Vagina (tissue), 2 donors: ENCODE data around the gene C1QL2.

Source experiments
- CTCF ChIP-seq, 3 experiments: fragments of 450-650 bp in 2 of 3; fragments of 200-600 bp in 1 of 3; sonication (generic) in 1 of 3; IDR thresholded peaks; one replicate each; pipeline ENCODE4 v1.5.1; 2017 to 2019; ENCODE audit warnings: antibody characterized with exemption in 3 of 3, mild to moderate bottlenecking in 2 of 3, moderate library complexity in 2 of 3
- POLR2A ChIP-seq, 2 donors: fragments of 450-650 bp; IDR thresholded peaks; one replicate each; pipeline ENCODE4 v1.6.1; 2017; ENCODE audit warnings: antibody characterized with exemption in 2 of 2, mild to moderate bottlenecking in 2 of 2, moderate library complexity in 2 of 2
- POLR2AphosphoS5 ChIP-seq, 2 donors: sonication (generic); formaldehyde crosslinking; IDR thresholded peaks; one replicate each; pipeline ENCODE4 v1.9.0; 2017; ENCODE audit warnings: antibody characterized with exemption in 2 of 2, mild to moderate bottlenecking in 2 of 2, low read depth in 1 of 2; ENCODE audit not compliant: insufficient read depth in 1 of 2

- no peak for TF ChIP-seq CTCF (IDR thresholded peaks at IDR 0.05)
- TF ChIP-seq POLR2AphosphoS5 (IDR thresholded peaks at IDR 0.05; ENCODE audit: insufficient read depth in 1 of 2, low read depth in 1 of 2): no peak
- TF ChIP-seq POLR2A (IDR thresholded peaks at IDR 0.05): no peak
Measured at GRCh38 chr2:119117408-119117807, 41.1 kb downstream of the C1QL2 start.
